Gastrocnemius medialis (tissue), 4 donors: Measurements from ENCODE around the gene EEF1E1. TPM values are rescaled to one million over a fixed set of nuclear protein-coding genes. Genes with fewer than 3 reads are reported as not detected.
A peak's percentile ranks its signal among the peaks of the same experiment; 100 is the strongest.

ENCODE experiments used
- ATAC-seq, 2 donors: fragments of 150-250 bp; one replicate each; pipeline ENCODE4 v1.9.1; 2016
- DNase-seq, 2 donors: peaks; one replicate each; pipeline ENCODE4 v3.0.0-alpha.2; 2019
- H3K27ac ChIP-seq, 4 donors: fragments of 200-600 bp; sonication (generic); 1 replicate in 1 of 4; 2 replicates in 3 of 4; pipeline ENCODE4 v1.5.1; 2016 to 2018; ENCODE audit warnings: mild to moderate bottlenecking in 2 of 4, moderate library complexity in 1 of 4
- H3K27me3 ChIP-seq, 3 donors: fragments of 200-600 bp; sonication (generic) in 2 of 3; 1 replicate in 1 of 3; 2 replicates in 2 of 3; pipeline versions ENCODE4 v1.5.1 to v1.6.0; 2016 to 2019; ENCODE audit warnings: mild to moderate bottlenecking in 1 of 3, moderate library complexity in 1 of 3
- H3K36me3 ChIP-seq, 2 donors: fragments of 200-600 bp; sonication (generic) in 1 of 2; one replicate each; pipeline ENCODE4 v1.5.1; 2017 to 2018
- H3K4me1 ChIP-seq, 2 donors: fragments of 200-600 bp; sonication (generic) in 1 of 2; one replicate each; pipeline ENCODE4 v1.5.1; 2016 to 2017; ENCODE audit warnings: mild to moderate bottlenecking in 2 of 2
- H3K4me3 ChIP-seq, 4 donors: fragments of 200-600 bp; sonication (generic) in 3 of 4; 1 replicate in 1 of 4; 2 replicates in 3 of 4; pipeline ENCODE4 v1.5.1; 2016 to 2019; ENCODE audit warnings: mild to moderate bottlenecking in 2 of 4
- H3K9me3 ChIP-seq, 3 donors: fragments of 200-600 bp; sonication (generic) in 2 of 3; 1 replicate in 1 of 3; 2 replicates in 2 of 3; pipeline ENCODE4 v1.5.1; 2016 to 2019
- CTCF ChIP-seq, 5 experiments: fragments of 450-650 bp in 3 of 5; fragments of 200-600 bp in 2 of 5; sonication (generic) in 2 of 5; IDR thresholded peaks in 4 of 5; conservative IDR thresholded peaks in 1 of 5; 1 replicate in 4 of 5; 2 replicates in 1 of 5; pipeline ENCODE4 v1.5.1; 2016 to 2019; ENCODE audit warnings: antibody characterized with exemption in 5 of 5, mild to moderate bottlenecking in 3 of 5, moderate library complexity in 3 of 5
- POLR2A ChIP-seq, 2 donors: fragments of 450-650 bp; IDR thresholded peaks; one replicate each; pipeline ENCODE4 v1.6.1; 2017; ENCODE audit warnings: antibody characterized with exemption in 2 of 2, mild to moderate bottlenecking in 2 of 2, moderate library complexity in 2 of 2
- in situ Hi-C, 4 donors: fragments of 200-750 bp; cut with MboI; loops; one replicate each; pipeline versions ENCODE4 v1.15.0 to v1.8.0; 2017; ENCODE audit warnings: low sequenced_read_pairs in 4 of 4
- intact Hi-C: fragments of 100-400 bp; cut with DNase I; formaldehyde crosslinking; loops from one replicate; pipeline ENCODE4 v1.15.1; 2023; ENCODE audit warnings: low total_unique reads
- total RNA-seq, 4 donors: library from RNA; depleted of rRNA; stranded (reverse); fragments of >200 nt; gene quantifications; one replicate each; pipeline versions ENCODE4 v1.1.0 to v1.2.3, GENCODE V29; 2016

Gene EEF1E1
- total RNA-seq, 4 donors from 2014 or later, result 16.0 to 39.9 (median 21.2) TPM

- Histone ChIP-seq H3K4me1 (peaks cover 9 to 11% of the 10 kb centered on the region in 2 donors), H3K36me3 (no peaks in the 10 kb centered on the region), H3K27me3 (no peaks in the 10 kb centered on the region), H3K4me3 (no peak overlapping the region), H3K27ac (no peak overlapping the region), H3K9me3 (no peaks in the 10 kb centered on the region)
- no peak for ATAC-seq
- no peak for TF ChIP-seq POLR2A (IDR thresholded peaks at IDR 0.05)
- TF ChIP-seq CTCF (IDR thresholded peaks at IDR 0.05 in 4 of 5, conservative IDR thresholded peaks at IDR 0.05 in 1 of 5), result no peak
- intact Hi-C loops, result loop anchor here (2.0 to 10.0 kb wide), 3 partner anchors 19 to 369 kb away; partner anchors contain the start of genes EEF1E1 and SLC35B3
- DNase-seq, result no peak
- in situ Hi-C loops, result no loop called here
These were observed 36.8 kb downstream of the EEF1E1 start for GRCh38 chr6:8065519-8065911.

GRCh38 chr6:8064638-8065518, 37.5 kb downstream of the EEF1E1 start:
- DNase-seq, result no peak
- no peak for ATAC-seq

GRCh38 chr6:8063761-8064637, 38.3 kb downstream of the EEF1E1 start, which contains the start of gene BLOC1S5:
Gene BLOC1S5 (minus strand): TSS chr6:8064389. CDS start chr6:8064376, 13 bp downstream.
- H3K27me3 ChIP-seq, result no peaks in the 10 kb centered on the region
- in situ Hi-C loops (no loop called here), intact Hi-C loops (loop anchor here (2.0 to 10.0 kb wide), 5 partner anchors 21 to 371 kb away; partner anchors contain the start of genes EEF1E1 and SLC35B3)
- H3K36me3 ChIP-seq, result no peaks in the 10 kb centered on the region
- peak; percentile 99 to 100 for ATAC-seq
- DNase-seq, result peak; percentile 93 to 96
- no peaks in the 10 kb centered on the region for H3K9me3 ChIP-seq
- peak within 1 kb of the TSS; percentile 82 to 90 (median 88) for H3K27ac ChIP-seq
- H3K4me3 ChIP-seq, result peak within 1 kb of the TSS; percentile 88 to 98 (median 92)
- H3K4me1 ChIP-seq, result peaks cover 9 to 11% of the 10 kb centered on the region in 2 donors
- TF ChIP-seq CTCF (IDR thresholded peaks at IDR 0.05 in 4 of 5, conservative IDR thresholded peaks at IDR 0.05 in 1 of 5) (peak in 2 of 5 experiments; percentile 14 to 35), POLR2A (IDR thresholded peaks at IDR 0.05) (peak; percentile 57 to 62)

More at GRCh38 chr6:8064638-8065518, 37.5 kb downstream of the EEF1E1 start:
- H3K27ac ChIP-seq, result peak overlapping the region; percentile 82 to 90 (median 88)
- intact Hi-C loops (loop anchor here (2.0 to 10.0 kb wide), 5 partner anchors 20 to 370 kb away; partner anchors contain the start of genes EEF1E1 and SLC35B3), in situ Hi-C loops (no loop called here)
- peak overlapping the region; percentile 88 to 98 (median 92) for H3K4me3 ChIP-seq
- H3K9me3 ChIP-seq, result no peaks in the 10 kb centered on the region
- TF ChIP-seq POLR2A (IDR thresholded peaks at IDR 0.05) (no peak), CTCF (IDR thresholded peaks at IDR 0.05 in 4 of 5, conservative IDR thresholded peaks at IDR 0.05 in 1 of 5) (no peak)
- peaks cover 9 to 11% of the 10 kb centered on the region in 2 donors for H3K4me1 ChIP-seq
- H3K36me3 ChIP-seq, result no peaks in the 10 kb centered on the region
- H3K27me3 ChIP-seq, result no peaks in the 10 kb centered on the region

GRCh38 chr6:8061736-8062135, 40.6 kb downstream of the EEF1E1 start:
- ATAC-seq, result no peak
- H3K27ac ChIP-seq, result no peak overlapping the region
- no peak for TF ChIP-seq POLR2A (IDR thresholded peaks at IDR 0.05)
- TF ChIP-seq CTCF (IDR thresholded peaks at IDR 0.05 in 4 of 5, conservative IDR thresholded peaks at IDR 0.05 in 1 of 5), result no peak
- H3K4me1 ChIP-seq, result peaks cover 9 to 11% of the 10 kb centered on the region in 2 donors
- no peaks in the 10 kb centered on the region for H3K9me3 ChIP-seq
- in situ Hi-C loops (no loop called here), intact Hi-C loops (loop anchor here (5.0 to 10.0 kb wide), 3 partner anchors 156 to 373 kb away; partner anchors contain the start of gene SLC35B3)
- no peaks in the 10 kb centered on the region for H3K36me3 ChIP-seq
- DNase-seq, result no peak
- H3K27me3 ChIP-seq, result no peaks in the 10 kb centered on the region
- H3K4me3 ChIP-seq, result no peak overlapping the region
